Measurements from ENCODE around the gene RPS16.

RPS16 gene

DNA sequence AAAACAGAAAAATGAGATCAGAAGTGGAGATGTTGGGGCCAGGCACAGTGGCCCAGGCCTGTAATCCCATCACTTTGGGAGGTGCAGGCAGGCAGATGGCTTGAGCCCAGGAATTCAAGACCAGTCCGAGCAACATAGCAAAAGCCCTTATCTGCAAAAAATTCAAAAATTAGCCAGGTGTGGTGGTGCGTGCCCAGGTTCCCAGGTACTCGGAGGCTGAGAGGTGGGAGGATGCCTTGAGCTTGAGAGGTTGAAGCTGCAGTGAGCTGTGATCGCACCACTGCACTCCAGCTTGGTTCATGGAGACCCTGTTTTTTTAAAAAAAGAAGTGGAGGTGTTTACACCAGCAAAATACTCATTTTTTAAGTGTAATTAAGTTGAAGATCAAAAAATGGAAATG lies 35.7 kb downstream of the RPS16 start:
- TF ChIP-seq, protein P1, sequence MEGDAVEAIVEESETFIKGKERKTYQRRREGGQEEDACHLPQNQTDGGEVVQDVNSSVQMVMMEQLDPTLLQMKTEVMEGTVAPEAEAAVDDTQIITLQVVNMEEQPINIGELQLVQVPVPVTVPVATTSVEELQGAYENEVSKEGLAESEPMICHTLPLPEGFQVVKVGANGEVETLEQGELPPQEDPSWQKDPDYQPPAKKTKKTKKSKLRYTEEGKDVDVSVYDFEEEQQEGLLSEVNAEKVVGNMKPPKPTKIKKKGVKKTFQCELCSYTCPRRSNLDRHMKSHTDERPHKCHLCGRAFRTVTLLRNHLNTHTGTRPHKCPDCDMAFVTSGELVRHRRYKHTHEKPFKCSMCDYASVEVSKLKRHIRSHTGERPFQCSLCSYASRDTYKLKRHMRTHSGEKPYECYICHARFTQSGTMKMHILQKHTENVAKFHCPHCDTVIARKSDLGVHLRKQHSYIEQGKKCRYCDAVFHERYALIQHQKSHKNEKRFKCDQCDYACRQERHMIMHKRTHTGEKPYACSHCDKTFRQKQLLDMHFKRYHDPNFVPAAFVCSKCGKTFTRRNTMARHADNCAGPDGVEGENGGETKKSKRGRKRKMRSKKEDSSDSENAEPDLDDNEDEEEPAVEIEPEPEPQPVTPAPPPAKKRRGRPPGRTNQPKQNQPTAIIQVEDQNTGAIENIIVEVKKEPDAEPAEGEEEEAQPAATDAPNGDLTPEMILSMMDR (IDR thresholded peaks at IDR 0.05; ENCODE audit: control insufficient read depth, extremely low read depth, insufficient read depth) = no peak
- DNase-seq (ENCODE audit: low read depth) = no peak
- H3K4me3 ChIP-seq (ENCODE audit: low read depth, low read length) = no peak overlapping the region

DNA sequence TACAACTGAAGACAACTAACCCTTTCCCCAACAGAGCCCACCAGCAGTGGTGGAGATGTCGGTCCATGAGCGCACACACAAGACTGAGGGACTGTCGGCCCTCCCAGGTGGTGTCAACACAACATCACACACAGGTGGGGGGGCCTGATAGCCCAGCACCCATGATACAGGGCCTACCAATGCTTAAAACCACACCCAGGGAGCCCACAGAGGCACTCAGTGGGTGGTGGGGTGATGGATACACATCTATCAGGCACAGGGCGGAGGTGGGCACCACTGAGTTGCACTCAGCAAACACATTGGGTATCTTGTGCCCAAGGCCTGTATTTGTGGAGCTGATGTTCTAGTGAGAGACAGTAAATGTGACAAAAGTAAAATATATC lies 36.1 kb downstream of the RPS16 start:
- TF ChIP-seq, protein P1 (IDR thresholded peaks at IDR 0.05; ENCODE audit: control insufficient read depth, extremely low read depth, insufficient read depth) = no peak
- no peak for DNase-seq (ENCODE audit: low read depth)
- H3K4me3 ChIP-seq (ENCODE audit: low read depth, low read length) = no peak overlapping the region

DNA sequence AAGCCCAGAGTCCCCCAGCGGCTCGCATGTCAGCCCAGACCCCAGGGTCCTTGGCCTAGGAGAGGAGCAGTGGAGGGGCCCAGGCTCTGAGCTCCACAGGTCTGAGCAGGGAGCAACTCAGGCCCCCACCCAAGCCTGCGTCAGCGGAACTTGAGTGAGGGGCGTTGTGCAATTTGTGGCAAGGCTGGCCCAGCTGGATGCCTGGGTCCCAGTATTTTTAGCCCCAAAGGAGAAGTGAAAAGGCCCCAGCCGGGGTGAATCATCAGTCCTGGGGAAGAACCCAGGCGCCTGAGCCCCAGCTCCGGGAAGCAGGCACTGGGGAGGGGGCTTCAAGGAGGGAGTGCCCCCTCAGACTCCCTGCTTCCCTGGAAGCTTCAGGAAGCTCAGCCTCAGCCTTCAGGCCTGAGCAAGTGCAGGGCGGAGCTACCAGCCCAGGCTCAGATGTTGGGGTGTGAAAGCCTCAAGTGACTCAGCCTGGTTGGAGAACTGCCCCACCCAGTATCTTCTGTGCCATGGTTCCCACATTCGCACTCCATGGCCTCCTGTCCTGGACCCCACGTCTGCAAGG lies 37.4 kb downstream of the RPS16 start:
- no peak for DNase-seq (ENCODE audit: low read depth)
- no peak overlapping the region for H3K4me3 ChIP-seq (ENCODE audit: low read depth, low read length)
- TF ChIP-seq, protein P1 (IDR thresholded peaks at IDR 0.05; ENCODE audit: control insufficient read depth, extremely low read depth, insufficient read depth) = no peak

DNA sequence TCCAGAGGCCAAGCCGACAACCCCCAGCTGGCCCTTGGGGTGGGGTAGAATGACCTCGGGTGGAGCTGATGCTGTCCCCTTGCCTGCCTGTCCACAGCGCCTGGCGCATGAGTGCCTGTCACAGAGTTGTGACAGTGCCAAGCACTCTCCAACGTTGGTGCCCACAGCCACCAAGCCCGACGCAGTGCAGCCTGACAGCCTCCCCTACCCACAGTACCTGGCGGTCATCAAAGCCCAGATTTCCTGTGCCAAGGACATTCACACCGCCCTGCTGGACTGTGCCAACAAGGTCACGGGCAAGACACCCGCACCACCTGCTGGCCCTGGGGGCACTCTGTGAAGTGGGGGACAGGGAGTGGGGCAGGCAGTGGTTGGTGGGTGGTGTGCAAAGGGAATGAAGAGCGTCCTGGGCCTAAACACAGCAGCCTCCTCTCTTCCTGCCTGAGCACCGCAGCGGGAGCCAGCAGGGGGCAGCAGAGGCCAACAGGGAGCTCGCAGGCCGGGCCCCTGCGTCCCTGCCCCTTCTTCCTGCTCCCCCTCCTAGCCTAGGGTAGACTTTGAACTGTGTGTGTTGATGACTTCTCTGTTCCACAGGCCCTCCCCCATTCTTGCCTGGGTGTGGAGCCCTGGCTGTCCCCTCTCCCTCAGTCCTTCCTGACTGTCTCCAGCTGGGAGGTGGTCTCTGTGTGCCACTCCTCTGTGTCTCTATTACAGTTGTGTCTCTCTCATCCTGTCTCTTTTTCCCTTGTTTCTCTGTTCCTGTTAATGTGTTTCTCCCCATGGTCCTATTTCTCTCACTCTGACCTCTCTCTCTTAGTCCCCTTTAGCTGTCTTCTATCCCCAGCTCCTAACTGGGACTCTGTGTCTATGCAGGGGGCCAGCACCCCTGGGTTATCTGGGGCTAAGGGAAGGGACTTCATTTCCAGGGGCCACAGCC lies 38.1 kb downstream of the RPS16 start:
- TF ChIP-seq, protein P1 (IDR thresholded peaks at IDR 0.05; ENCODE audit: control insufficient read depth, extremely low read depth, insufficient read depth) = peak; percentile 90
- DNase-seq (ENCODE audit: low read depth) = no peak
- H3K4me3 ChIP-seq (ENCODE audit: low read depth, low read length) = no peak overlapping the region

DNA sequence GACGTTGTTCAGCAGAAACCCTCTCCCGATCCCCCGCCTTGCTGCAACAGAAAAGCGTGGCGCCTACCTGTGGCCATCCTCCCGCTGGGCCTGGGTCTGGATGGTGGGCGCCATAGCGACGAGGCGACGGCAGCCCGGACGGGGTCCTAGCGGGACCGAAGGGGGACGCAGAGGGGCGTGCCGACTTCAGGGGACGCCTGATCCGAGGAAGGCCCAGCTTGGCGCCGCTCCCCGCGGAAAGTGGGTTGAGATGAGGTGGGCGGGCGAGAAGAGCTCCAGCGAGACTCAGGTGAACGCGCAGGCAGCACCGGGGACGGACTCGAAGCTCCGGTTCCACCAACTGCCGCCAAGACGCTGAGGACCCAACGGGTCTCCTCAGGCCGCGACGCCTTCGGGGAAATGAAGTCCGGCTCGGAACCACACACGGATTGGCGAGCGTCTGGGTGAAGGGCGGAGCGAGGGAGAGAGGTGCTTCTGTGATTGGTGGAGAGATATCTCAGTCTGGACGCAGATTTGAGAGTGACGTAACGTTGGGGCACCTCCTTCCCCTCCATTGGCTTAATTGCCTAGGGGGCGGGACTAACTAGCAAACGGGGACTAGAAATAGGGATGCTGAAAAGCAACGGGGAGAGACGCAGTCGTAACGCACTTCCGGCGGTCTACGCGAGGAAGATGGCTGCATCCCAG lies 44.9 kb downstream of the RPS16 start, which contains the start of the genes MED29 and PAF1:
MED29 (plus strand) TSS at position 628 of the 687 bp plus-strand sequence; CDS start at position 673, 45 bp downstream.
PAF1 (minus strand) TSS at position 356 of the 687 bp plus-strand sequence; CDS start at position 114, 242 bp downstream.
- DNase-seq (ENCODE audit: low read depth) = peak; percentile 99
- H3K4me3 ChIP-seq (ENCODE audit: low read depth, low read length) = peak within 1 kb of the TSS; percentile 98
- TF ChIP-seq, protein P1 (IDR thresholded peaks at IDR 0.05; ENCODE audit: control insufficient read depth, extremely low read depth, insufficient read depth) = 0 out of 2 replicates have a peak, but pooled peaks have one; percentile 19

DNA sequence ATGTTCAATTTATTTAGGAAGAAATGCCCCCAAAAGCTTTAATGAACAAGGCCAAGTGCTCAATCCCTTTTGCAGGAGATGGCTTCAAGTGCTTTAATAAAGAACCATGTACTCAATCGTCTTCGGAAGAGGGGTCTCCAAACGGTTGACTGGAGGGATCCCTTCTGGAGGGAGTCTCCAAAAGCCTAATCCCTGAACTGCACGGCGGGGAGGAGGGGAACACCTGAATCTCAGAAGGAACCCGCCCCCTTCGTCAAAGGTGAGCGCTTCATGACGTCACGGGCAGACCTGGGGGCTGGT lies 45.3 kb downstream of the RPS16 start:
- peak overlapping the region; percentile 98 for H3K4me3 ChIP-seq (ENCODE audit: low read depth, low read length)
- no peak for DNase-seq (ENCODE audit: low read depth)
- TF ChIP-seq, protein P1 (IDR thresholded peaks at IDR 0.05; ENCODE audit: control insufficient read depth, extremely low read depth, insufficient read depth) = no peak

Data from LNCaP clone FGC (cell line).